Effector memory CD8-positive, alpha-beta T cell (primary cell): ENCODE measurements around the gene CFAP92.
"Not testable (repeated sequence)": the region's sequence is repeated elsewhere in the genome, so short reads cannot be mapped to it uniquely, and the experiment has no call there.

Experiments
- ATAC-seq: fragments of 150-1000 bp; cut with Tn5 transposase; replicated peaks from 2 replicates; pipeline ENCODE4 v1.10.0; 2021; ENCODE audit warnings: mild to moderate bottlenecking, moderate library complexity
- DNase-seq, 3 experiments: peaks; one replicate each; pipeline ENCODE4 v3.0.0; 2021
- H3K27ac Mint-ChIP-seq, 2 donors: one replicate each; pipeline ENCODE4 v1.8.0; 2022; ENCODE audit warnings: mild to moderate bottlenecking in 2 of 2, mixed read lengths in 2 of 2, moderate library complexity in 2 of 2
- H3K27me3 Mint-ChIP-seq, 2 donors: one replicate each; pipeline ENCODE4 v1.8.0; 2022; ENCODE audit warnings: mixed read lengths in 2 of 2
- H3K36me3 Mint-ChIP-seq: one replicate; pipeline ENCODE4 v1.8.0; 2022; ENCODE audit warnings: mild to moderate bottlenecking, moderate library complexity, mixed read lengths; ENCODE audit not compliant: insufficient read depth
- H3K4me1 Mint-ChIP-seq, 2 donors: one replicate each; pipeline ENCODE4 v1.8.0; 2022; ENCODE audit warnings: low read depth in 2 of 2, mixed read lengths in 2 of 2
- H3K4me3 Mint-ChIP-seq, 2 donors: one replicate each; pipeline ENCODE4 v1.8.0; 2022; ENCODE audit warnings: mild to moderate bottlenecking in 2 of 2, mixed read lengths in 2 of 2, moderate library complexity in 2 of 2
- H3K9me3 Mint-ChIP-seq, 2 donors: one replicate each; pipeline ENCODE4 v1.8.0; 2022; ENCODE audit warnings: mixed read lengths in 2 of 2

The CFAP92 gene

GRCh38 chr3:128873244-128874022, 120.4 kb downstream of the CFAP92 start:
- H3K27me3 Mint-ChIP-seq: no peaks in the 10 kb centered on the region
- H3K27ac Mint-ChIP-seq: no peak overlapping the region
- H3K4me1 Mint-ChIP-seq: peaks cover 7 to 8% of the 10 kb centered on the region in 2 donors
- ATAC-seq (no peak), DNase-seq (no peak)
- H3K4me3 Mint-ChIP-seq: no peak overlapping the region
- H3K36me3 Mint-ChIP-seq: peaks cover 3% of the 10 kb centered on the region
- H3K9me3 Mint-ChIP-seq: no peaks in the 10 kb centered on the region

DNA sequence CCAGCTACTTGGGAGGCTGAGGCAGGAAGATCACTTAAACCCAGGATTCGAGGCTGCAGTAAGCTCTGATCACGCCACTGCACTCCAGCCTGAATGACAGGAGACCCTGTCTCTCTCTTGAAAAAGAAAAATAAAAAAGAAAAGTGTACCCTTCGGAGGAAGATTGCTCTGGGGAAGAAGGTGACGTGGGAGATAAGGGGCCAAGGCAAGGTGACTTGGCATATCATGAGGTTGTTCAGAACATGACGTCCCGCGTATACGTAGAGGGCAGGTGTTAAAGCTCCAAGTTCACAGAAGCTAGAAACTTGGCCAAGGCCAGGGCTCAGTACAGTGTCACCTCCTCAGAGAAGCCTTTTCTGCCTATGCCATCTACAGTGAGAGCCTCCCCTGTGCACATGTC, 121.1 kb downstream of the CFAP92 start:
- Mint-ChIP-seq H3K27ac (peak overlapping the region in 1 of 2 donors; percentile 46), H3K4me1 (peaks cover 2 to 3% of the 10 kb centered on the region in 2 donors), H3K4me3 (no peak overlapping the region), H3K9me3 (no peaks in the 10 kb centered on the region), H3K27me3 (no peaks in the 10 kb centered on the region), H3K36me3 (no peaks in the 10 kb centered on the region)
- ATAC-seq (no peak), DNase-seq (no peak)

GRCh38 chr3:128872282-128872681, 121.6 kb downstream of the CFAP92 start:
- ATAC-seq (no peak), DNase-seq (no peak)
- Mint-ChIP-seq H3K4me1 (no peaks in the 10 kb centered on the region), H3K27ac (peak overlapping the region; percentile 46 to 83), H3K9me3 (no peaks in the 10 kb centered on the region), H3K4me3 (no peak overlapping the region), H3K27me3 (no peaks in the 10 kb centered on the region), H3K36me3 (no peaks in the 10 kb centered on the region)

GRCh38 chr3:128870347-128870746, 123.5 kb downstream of the CFAP92 start:
- Mint-ChIP-seq H3K36me3 (no peaks in the 10 kb centered on the region), H3K9me3 (no peaks in the 10 kb centered on the region), H3K27ac (no peak overlapping the region)

GRCh38 chr3:128867200-128868125, 126.4 kb downstream of the CFAP92 start:
- ATAC-seq (no peak), DNase-seq (no peak)
- Mint-ChIP-seq H3K27ac (no peak overlapping the region), H3K9me3 (no peaks in the 10 kb centered on the region), H3K27me3 (no peaks in the 10 kb centered on the region), H3K36me3 (no peaks in the 10 kb centered on the region), H3K4me1 (peaks cover 0 to 2% of the 10 kb centered on the region in 2 donors), H3K4me3 (no peak overlapping the region)

More at GRCh38 chr3:128870347-128870746, 123.5 kb downstream of the CFAP92 start:
- DNase-seq: no peak
- no peak for ATAC-seq
- no peaks in the 10 kb centered on the region for H3K4me1 Mint-ChIP-seq
- no peak overlapping the region for H3K4me3 Mint-ChIP-seq
- no peaks in the 10 kb centered on the region for H3K27me3 Mint-ChIP-seq

DNA sequence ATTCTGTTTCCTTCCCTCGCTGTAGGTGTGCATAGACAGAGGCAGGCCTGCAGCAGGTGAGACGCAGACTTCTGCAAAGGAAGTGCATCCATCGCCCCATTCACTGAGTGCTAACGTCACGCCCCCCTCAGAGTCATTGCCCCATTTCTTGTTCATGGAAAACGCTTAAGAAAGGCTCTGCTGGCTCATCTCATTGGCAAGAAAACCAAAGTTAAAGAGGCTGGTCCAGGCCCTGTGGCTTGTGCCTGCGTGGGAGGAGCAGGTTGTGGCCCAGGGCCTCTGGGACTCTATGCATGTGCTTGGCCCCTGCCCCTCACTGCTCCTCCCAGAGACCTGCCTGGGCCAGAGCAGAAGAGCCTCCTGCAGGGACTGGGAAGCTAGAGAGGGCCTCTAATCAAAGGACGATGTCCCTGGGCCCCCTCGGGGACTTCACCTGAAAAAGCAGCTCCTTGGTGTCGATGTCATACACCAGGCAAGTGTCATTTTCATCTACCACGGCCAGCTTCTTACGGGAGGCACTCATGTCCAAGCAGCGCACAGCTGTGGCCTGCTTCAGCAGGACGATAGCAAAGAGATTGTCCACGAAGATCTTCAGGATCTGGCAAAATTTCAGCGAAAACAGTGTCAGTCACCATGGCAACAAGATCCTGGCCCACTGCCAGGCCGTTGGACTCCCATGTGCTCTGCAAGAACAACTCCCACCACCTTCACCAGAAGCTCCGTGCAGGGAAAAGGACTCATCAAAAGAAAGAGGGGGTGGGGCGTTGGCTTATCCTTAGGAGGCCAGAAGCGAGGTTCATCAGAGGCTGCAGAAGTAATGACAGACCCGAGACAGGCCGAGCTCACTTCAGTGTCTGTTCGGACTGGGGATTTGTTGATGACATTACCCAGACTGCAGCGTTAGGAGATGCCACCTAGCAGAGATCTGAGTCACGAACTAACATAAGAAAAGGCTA, 128.7 kb downstream of the CFAP92 start:
- H3K27me3 Mint-ChIP-seq, H3K4me3 Mint-ChIP-seq, H3K9me3 Mint-ChIP-seq, DNase-seq, ATAC-seq, H3K36me3 Mint-ChIP-seq, H3K4me1 Mint-ChIP-seq, H3K27ac Mint-ChIP-seq: not testable (repeated sequence)

- no peaks in the 10 kb centered on the region for H3K27me3 Mint-ChIP-seq
- no peak for DNase-seq
- ATAC-seq: no peak
- no peak overlapping the region for H3K27ac Mint-ChIP-seq
- H3K4me3 Mint-ChIP-seq: no peak overlapping the region
- H3K4me1 Mint-ChIP-seq: peaks cover 0 to 2% of the 10 kb centered on the region in 2 donors
- H3K36me3 Mint-ChIP-seq: no peaks in the 10 kb centered on the region
- H3K9me3 Mint-ChIP-seq: peaks cover 4 to 7% of the 10 kb centered on the region in 2 donors
Observed at GRCh38 chr3:128864351-128864811, 129.5 kb downstream of the CFAP92 start.

DNA sequence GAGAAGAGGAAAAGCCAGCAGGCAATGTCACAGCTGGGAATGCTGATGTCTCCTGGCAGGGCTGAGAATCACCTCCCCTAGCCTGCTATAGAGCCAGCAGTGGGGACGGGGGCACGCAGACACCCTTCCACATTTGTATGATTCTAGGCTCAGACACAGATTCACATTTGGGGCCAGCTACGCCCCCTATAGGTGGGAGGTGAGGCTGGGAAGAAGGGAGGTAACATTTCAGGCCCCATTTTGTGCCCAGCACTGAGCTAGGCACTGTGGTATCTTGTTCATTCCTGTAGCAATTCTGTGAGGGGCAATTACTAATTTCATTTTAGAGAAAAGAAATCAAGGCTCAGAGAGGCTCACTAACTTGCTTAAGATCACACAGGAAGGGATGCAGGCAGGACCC, 130.3 kb downstream of the CFAP92 start:
- Mint-ChIP-seq H3K36me3 (no peaks in the 10 kb centered on the region), H3K4me1 (peaks cover 0 to 2% of the 10 kb centered on the region in 2 donors), H3K4me3 (no peak overlapping the region), H3K9me3 (peaks cover 9 to 12% of the 10 kb centered on the region in 2 donors), H3K27ac (no peak overlapping the region), H3K27me3 (no peaks in the 10 kb centered on the region)
- no peak for ATAC-seq
- DNase-seq: no peak

DNA sequence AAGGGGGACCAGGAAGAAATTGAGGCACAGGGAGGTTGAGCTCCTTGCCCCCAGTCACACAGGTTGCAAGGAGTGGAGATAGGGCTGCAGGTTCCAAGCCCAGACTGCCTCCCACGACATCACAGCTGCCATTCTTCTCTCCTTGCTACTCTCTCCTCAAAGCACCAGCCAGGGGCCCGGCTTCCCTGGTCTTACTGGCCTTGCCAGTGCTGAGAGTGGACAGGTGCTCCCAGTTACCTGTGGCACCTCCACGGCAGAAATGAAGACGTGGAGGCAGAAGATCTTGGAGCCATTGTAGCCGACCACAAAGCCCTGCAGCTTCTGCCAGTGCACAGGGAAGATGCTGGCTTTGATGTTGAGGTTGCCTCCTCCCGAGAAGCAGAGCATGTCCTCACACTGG, 132.4 kb downstream of the CFAP92 start:
- Mint-ChIP-seq H3K4me3 (no peak overlapping the region), H3K9me3 (peaks cover 9 to 14% of the 10 kb centered on the region in 2 donors)

More for the DNA sequence above, 132.4 kb downstream of the CFAP92 start:
- ATAC-seq (no peak), DNase-seq (no peak)
- Mint-ChIP-seq H3K36me3 (no peaks in the 10 kb centered on the region), H3K4me1 (peaks cover 0 to 2% of the 10 kb centered on the region in 2 donors), H3K27me3 (no peaks in the 10 kb centered on the region), H3K27ac (no peak overlapping the region)
